Measurements from ENCODE around the gene TBC1D22A.

Gene TBC1D22A

DNA sequence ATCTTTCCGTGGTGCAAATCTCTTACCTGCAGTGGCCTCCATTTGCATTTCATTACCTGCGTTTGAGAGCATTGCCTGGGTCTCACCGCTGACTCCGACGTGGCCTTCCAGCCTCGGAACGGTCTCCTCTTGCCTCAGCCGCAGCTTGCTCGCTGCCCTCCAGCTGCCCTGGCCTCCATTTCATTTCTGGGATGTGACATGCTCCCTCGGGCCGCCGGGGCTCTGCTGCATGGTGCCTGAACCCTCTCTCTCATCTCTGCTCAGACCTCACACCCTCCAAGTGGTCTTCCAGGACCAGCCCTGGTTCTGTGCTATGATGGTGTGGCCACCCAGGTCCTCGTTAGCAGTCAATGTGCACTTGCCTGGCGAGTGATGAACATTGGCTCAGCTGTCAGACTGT lies 229.2 kb downstream of the TBC1D22A start:
- Histone ChIP-seq H3K27me3 (ENCODE audit: insufficient read depth, low read depth, severe bottlenecking) (no peaks in the 10 kb centered on the region), H3K4me3 (ENCODE audit: low read depth, low read length) (no peak overlapping the region), H3K9me3 (ENCODE audit: severe bottlenecking) (no peaks in the 10 kb centered on the region), H3K36me3 (no peaks in the 10 kb centered on the region), H3K27ac (no peak overlapping the region)
- TF ChIP-seq, protein P1, sequence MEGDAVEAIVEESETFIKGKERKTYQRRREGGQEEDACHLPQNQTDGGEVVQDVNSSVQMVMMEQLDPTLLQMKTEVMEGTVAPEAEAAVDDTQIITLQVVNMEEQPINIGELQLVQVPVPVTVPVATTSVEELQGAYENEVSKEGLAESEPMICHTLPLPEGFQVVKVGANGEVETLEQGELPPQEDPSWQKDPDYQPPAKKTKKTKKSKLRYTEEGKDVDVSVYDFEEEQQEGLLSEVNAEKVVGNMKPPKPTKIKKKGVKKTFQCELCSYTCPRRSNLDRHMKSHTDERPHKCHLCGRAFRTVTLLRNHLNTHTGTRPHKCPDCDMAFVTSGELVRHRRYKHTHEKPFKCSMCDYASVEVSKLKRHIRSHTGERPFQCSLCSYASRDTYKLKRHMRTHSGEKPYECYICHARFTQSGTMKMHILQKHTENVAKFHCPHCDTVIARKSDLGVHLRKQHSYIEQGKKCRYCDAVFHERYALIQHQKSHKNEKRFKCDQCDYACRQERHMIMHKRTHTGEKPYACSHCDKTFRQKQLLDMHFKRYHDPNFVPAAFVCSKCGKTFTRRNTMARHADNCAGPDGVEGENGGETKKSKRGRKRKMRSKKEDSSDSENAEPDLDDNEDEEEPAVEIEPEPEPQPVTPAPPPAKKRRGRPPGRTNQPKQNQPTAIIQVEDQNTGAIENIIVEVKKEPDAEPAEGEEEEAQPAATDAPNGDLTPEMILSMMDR (IDR thresholded peaks at IDR 0.05; ENCODE audit: low read depth, low read length), result no peak
- no peak for DNase-seq

DNA sequence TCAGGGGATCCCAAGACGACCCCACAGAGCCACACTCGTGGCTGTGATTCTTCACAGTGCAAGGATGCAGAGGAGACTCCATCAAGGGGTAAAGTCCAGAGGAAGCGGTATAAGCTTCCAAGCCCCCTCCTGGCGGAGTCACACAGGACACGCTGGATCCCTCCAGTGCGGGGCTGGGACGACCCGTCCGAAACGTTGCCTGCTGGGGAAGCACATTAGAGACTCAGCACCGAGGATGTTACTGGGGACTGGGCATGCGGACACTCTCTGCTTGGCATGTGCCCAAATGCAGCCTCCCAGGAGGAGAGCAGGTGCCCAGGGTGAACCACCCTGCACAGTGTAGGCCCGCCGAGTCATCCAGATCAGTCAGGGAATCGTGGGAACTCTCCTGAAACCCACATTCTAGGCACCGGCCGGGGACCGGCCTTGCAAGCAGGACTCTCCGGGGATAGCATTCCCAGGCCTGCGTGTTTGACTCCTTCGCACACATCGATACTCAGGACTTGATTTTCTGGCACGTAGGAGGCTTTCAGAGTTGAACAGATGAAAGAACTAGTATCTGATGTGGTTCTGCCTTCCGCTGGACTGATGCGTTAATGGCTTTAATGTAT lies 229.8 kb downstream of the TBC1D22A start:
- TF ChIP-seq, protein P1 (IDR thresholded peaks at IDR 0.05; ENCODE audit: low read depth, low read length), result no peak
- no peaks in the 10 kb centered on the region for H3K36me3 ChIP-seq
- DNase-seq, result no peak
- no peak overlapping the region for H3K4me3 ChIP-seq (ENCODE audit: low read depth, low read length)
- H3K27me3 ChIP-seq (ENCODE audit: insufficient read depth, low read depth, severe bottlenecking), result no peaks in the 10 kb centered on the region
- no peak overlapping the region for H3K27ac ChIP-seq
- H3K9me3 ChIP-seq (ENCODE audit: severe bottlenecking), result no peaks in the 10 kb centered on the region

DNA sequence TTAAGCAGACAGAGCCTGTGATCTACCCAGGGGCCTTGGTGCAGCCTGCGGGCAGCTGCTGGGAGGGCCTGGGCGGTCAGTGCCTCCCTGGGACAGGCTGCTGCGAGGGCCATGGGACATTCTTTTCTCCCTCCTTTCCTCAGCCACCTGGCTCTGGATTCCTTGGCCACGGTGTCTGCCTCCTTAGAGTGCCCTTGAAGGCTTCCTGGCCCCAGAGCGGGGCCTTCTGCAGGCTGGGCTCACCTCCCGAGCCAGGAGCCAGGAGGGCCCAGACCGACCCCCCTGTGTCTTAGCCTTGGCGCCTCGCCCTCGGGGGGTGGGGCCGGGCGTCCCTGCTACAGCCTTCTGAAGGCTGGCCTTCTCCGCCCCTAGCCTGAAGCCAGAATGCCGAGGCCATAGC lies 231.2 kb downstream of the TBC1D22A start:
- no peaks in the 10 kb centered on the region for H3K27me3 ChIP-seq (ENCODE audit: insufficient read depth, low read depth, severe bottlenecking)
- H3K27ac ChIP-seq, result no peak overlapping the region
- TF ChIP-seq, protein P1 (IDR thresholded peaks at IDR 0.05; ENCODE audit: low read depth, low read length), result no peak
- DNase-seq, result peak; percentile 27
- H3K9me3 ChIP-seq (ENCODE audit: severe bottlenecking), result no peaks in the 10 kb centered on the region
- no peak overlapping the region for H3K4me3 ChIP-seq (ENCODE audit: low read depth, low read length)
- no peaks in the 10 kb centered on the region for H3K36me3 ChIP-seq

GRCh38 chr22:46994265-46994664 lies 231.8 kb downstream of the TBC1D22A start:
- TF ChIP-seq, protein P1 (IDR thresholded peaks at IDR 0.05; ENCODE audit: low read depth, low read length), result no peak
- H3K27me3 ChIP-seq (ENCODE audit: insufficient read depth, low read depth, severe bottlenecking), result no peaks in the 10 kb centered on the region

DNA sequence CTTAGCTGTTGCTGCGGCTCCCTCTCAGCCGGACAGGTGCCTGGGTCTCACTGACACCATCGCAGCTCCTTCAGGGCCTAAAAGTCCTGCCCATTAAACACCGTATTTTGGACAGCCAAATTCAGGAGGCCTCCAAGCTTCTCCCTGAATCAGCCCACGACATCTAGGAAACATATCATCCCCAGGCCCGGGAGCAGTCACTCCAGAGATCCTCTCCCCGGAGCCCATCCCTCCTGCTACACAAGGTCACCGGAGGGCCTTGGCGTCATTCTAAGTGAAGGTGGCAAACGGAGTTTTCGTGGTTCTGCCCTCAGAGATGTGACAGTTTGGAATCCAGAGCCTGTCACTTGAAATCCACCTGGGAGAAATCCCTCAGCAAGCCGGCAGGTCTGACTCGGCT lies 232.5 kb downstream of the TBC1D22A start:
- H3K9me3 ChIP-seq (ENCODE audit: severe bottlenecking), result no peaks in the 10 kb centered on the region
- TF ChIP-seq, protein P1 (IDR thresholded peaks at IDR 0.05; ENCODE audit: low read depth, low read length), result no peak
- no peaks in the 10 kb centered on the region for H3K36me3 ChIP-seq
- no peaks in the 10 kb centered on the region for H3K27me3 ChIP-seq (ENCODE audit: insufficient read depth, low read depth, severe bottlenecking)
- H3K4me3 ChIP-seq (ENCODE audit: low read depth, low read length), result no peak overlapping the region
- no peak overlapping the region for H3K27ac ChIP-seq
- no peak for DNase-seq

More at GRCh38 chr22:46994265-46994664, 231.8 kb downstream of the TBC1D22A start:
- no peaks in the 10 kb centered on the region for H3K9me3 ChIP-seq (ENCODE audit: severe bottlenecking)
- DNase-seq, result no peak
- no peak overlapping the region for H3K4me3 ChIP-seq (ENCODE audit: low read depth, low read length)
- H3K36me3 ChIP-seq, result no peaks in the 10 kb centered on the region
- no peak overlapping the region for H3K27ac ChIP-seq
